IMR-90 (cell line): ENCODE results near the gene EFNA5. TPM values are rescaled to one million over a fixed set of nuclear protein-coding genes. Genes with fewer than 3 reads are reported as not detected.

Experiments
- ATAC-seq: fragments of 200-7000 bp; cut with Tn5 transposase; 2 replicates; pipeline ENCODE4 v1.9.1; 2020; ENCODE audit warnings: low read depth, mild to moderate bottlenecking, moderate library complexity
- BruUV-seq: library from RNA; stranded (reverse); fragments of 400-500 nt; replicated peaks from 2 replicates; lab custom pipeline; 2021; lab: Mats Ljungman, UMichigan
- CTCF ChIA-PET: fragments of 300-600 bp; formaldehyde crosslinking; extraction: SDS; loops from one replicate; lab custom pipeline; 2021; ENCODE audit warnings: antibody characterized with exemption; lab: Yijun Ruan, JAX
- POLR2A ChIA-PET: fragments of 300-600 bp; sonication (Branson Sonifier 250); formaldehyde crosslinking; loops from one replicate; lab custom pipeline; 2022; ENCODE audit warnings: antibody characterized with exemption; ENCODE audit not compliant: unreplicated experiment; lab: Charles Lee
- DNase-seq: peaks from one replicate; pipeline ENCODE4 v3.0.0; 2013
- H2AFZ ChIP-seq: replicated peaks from 2 replicates; pipeline ENCODE3; 2013; ENCODE audit warnings: low read length, mild to moderate bottlenecking; ENCODE audit not compliant: poor library complexity
- H2AK5ac ChIP-seq: 2 replicates; pipeline ENCODE4 v1.6.1; 2013; ENCODE audit warnings: low read depth, low read length, inconsistent platforms
- H2AK9ac ChIP-seq: replicated peaks from 2 replicates; pipeline ENCODE3; 2013; ENCODE audit warnings: mild to moderate bottlenecking, low read depth, low read length, moderate library complexity; ENCODE audit not compliant: poor library complexity
- H2BK120ac ChIP-seq: 2 replicates; pipeline ENCODE4 v1.6.1; 2013; ENCODE audit warnings: low read depth, low read length, inconsistent platforms
- H2BK15ac ChIP-seq: 3 replicates; pipeline ENCODE4 v1.6.1; 2013; ENCODE audit warnings: low read depth, low read length, inconsistent platforms
- H2BK20ac ChIP-seq: 2 replicates; pipeline ENCODE4 v1.6.1; 2013; ENCODE audit warnings: low read depth, mild to moderate bottlenecking, inconsistent platforms, low read length, moderate library complexity
- H2BK5ac ChIP-seq: 2 replicates; pipeline ENCODE4 v1.6.1; 2013; ENCODE audit warnings: mild to moderate bottlenecking, low read depth, low read length, inconsistent platforms; ENCODE audit not compliant: poor library complexity, severe bottlenecking
- H3K14ac ChIP-seq: replicated peaks from 2 replicates; pipeline ENCODE4 v1.6.1; 2013; ENCODE audit warnings: low read depth, low read length, inconsistent platforms
- H3K18ac ChIP-seq: 2 replicates; pipeline ENCODE4 v1.6.1; 2013; ENCODE audit warnings: low read depth, low read length, control low read depth
- H3K23ac ChIP-seq: 2 replicates; pipeline ENCODE4 v1.6.1; 2013; ENCODE audit warnings: low read depth, low read length, inconsistent platforms
- H3K27ac ChIP-seq: 2 replicates; pipeline ENCODE4 v1.5.1; 2013; ENCODE audit warnings: mild to moderate bottlenecking, control low read depth, low read length; ENCODE audit not compliant: insufficient read depth
- H3K27me3 ChIP-seq: 2 replicates; pipeline ENCODE4 v1.6.1; 2013; ENCODE audit warnings: low read length; ENCODE audit not compliant: control insufficient read depth, insufficient read depth
- H3K36me3 ChIP-seq: 2 replicates; pipeline ENCODE4 v1.6.1; 2013; ENCODE audit warnings: low read length, mixed read lengths; ENCODE audit not compliant: control insufficient read depth, insufficient read depth
- H3K4ac ChIP-seq: 2 replicates; pipeline ENCODE4 v1.6.1; 2013; ENCODE audit warnings: low read depth, low read length, inconsistent platforms
- H3K4me1 ChIP-seq: 2 replicates; pipeline ENCODE4 v1.6.1; 2013; ENCODE audit warnings: low read length, mixed read lengths; ENCODE audit not compliant: control insufficient read depth, insufficient read depth
- H3K4me2 ChIP-seq: 2 replicates; pipeline ENCODE4 v1.6.1; 2013; ENCODE audit warnings: low read depth, mild to moderate bottlenecking, control low read depth, low read length, moderate library complexity
- H3K4me3 ChIP-seq: 2 replicates; pipeline ENCODE4 v1.5.1; 2013; ENCODE audit warnings: low read depth, mild to moderate bottlenecking, control low read depth, low read length, moderate library complexity; ENCODE audit not compliant: insufficient read depth
- H3K56ac ChIP-seq: 2 replicates; pipeline ENCODE4 v1.6.1; 2013; ENCODE audit warnings: low read length, inconsistent platforms; ENCODE audit not compliant: insufficient read depth; ENCODE audit errors: extremely low read depth
- H3K79me1 ChIP-seq, 2 experiments: 2 replicates each; pipeline ENCODE4 v1.6.1; 2013; ENCODE audit warnings: low read length in 2 of 2, inconsistent platforms in 1 of 2, low read depth in 1 of 2
- H3K9ac ChIP-seq: 2 replicates; pipeline ENCODE4 v1.6.1; 2013; ENCODE audit warnings: low read depth, low read length, control low read depth
- H3K9me1 ChIP-seq: 2 replicates; pipeline ENCODE4 v1.6.1; 2013; ENCODE audit warnings: low read length, inconsistent platforms; ENCODE audit not compliant: insufficient read depth
- H3K9me3 ChIP-seq: 2 replicates; pipeline ENCODE4 v1.6.1; 2013; ENCODE audit warnings: low read length; ENCODE audit not compliant: control insufficient read depth, insufficient read depth
- H4K20me1 ChIP-seq: 2 replicates; pipeline ENCODE4 v1.6.1; 2013; ENCODE audit warnings: low read length, inconsistent platforms; ENCODE audit not compliant: insufficient read depth
- H4K5ac ChIP-seq: 2 replicates; pipeline ENCODE4 v1.6.1; 2013; ENCODE audit warnings: mild to moderate bottlenecking, low read depth, low read length, control low read depth
- H4K8ac ChIP-seq, 2 experiments: 2 replicates each; pipeline ENCODE4 v1.6.1; 2013; ENCODE audit warnings: low read depth in 2 of 2, low read length in 2 of 2, control low read depth in 1 of 2, inconsistent platforms in 1 of 2
- H4K91ac ChIP-seq: 2 replicates; pipeline ENCODE4 v1.6.1; 2013; ENCODE audit warnings: low read depth, low read length, inconsistent platforms; ENCODE audit not compliant: insufficient read depth
- BHLHE40 ChIP-seq: fragments of 150-350 bp; IDR thresholded peaks from 2 replicates; pipeline ENCODE4 v1.6.1; 2016; ENCODE audit warnings: mild to moderate bottlenecking, low read depth, low read length
- CEBPB ChIP-seq: IDR thresholded peaks from 2 replicates; pipeline ENCODE4 v1.6.1; 2012; ENCODE audit warnings: low read depth, low read length, improper control_type of control experiment
- CHD1 ChIP-seq: IDR thresholded peaks from 2 replicates; pipeline ENCODE4 v1.6.1; 2012; ENCODE audit warnings: low read depth, low read length, improper control_type of control experiment
- CTCF ChIP-seq: conservative IDR thresholded peaks from 2 replicates; pipeline ENCODE4 v1.5.1; 2012; ENCODE audit warnings: mild to moderate bottlenecking, low read depth, low read length, improper control_type of control experiment
- ELK1 ChIP-seq: fragments of 150-350 bp; IDR thresholded peaks from 2 replicates; pipeline ENCODE4 v1.6.1; 2016; ENCODE audit warnings: low read depth, mild to moderate bottlenecking, low read length, moderate library complexity, borderline replicate concordance
- FOS ChIP-seq: fragments of 150-350 bp; IDR thresholded peaks from 2 replicates; pipeline ENCODE4 v1.6.1; 2016; ENCODE audit warnings: low read depth, low read length
- MAZ ChIP-seq: IDR thresholded peaks from 2 replicates; pipeline ENCODE4 v1.6.1; 2012; ENCODE audit warnings: low read depth, mild to moderate bottlenecking, low read length, improper control_type of control experiment, moderate library complexity, borderline replicate concordance
- RAD21 ChIP-seq: IDR thresholded peaks from 2 replicates; pipeline ENCODE4 v1.6.1; 2012; ENCODE audit warnings: low read length, improper control_type of control experiment
- RCOR1 ChIP-seq: IDR thresholded peaks from 2 replicates; pipeline ENCODE4 v1.6.1; 2012; ENCODE audit warnings: mild to moderate bottlenecking, low read length, improper control_type of control experiment; ENCODE audit not compliant: insufficient replicate concordance
- WGBS, 2 experiments: methylation state at CpG; one replicate each; pipeline versions ENCODE4 v1.1.5 to v1.1.7; 2013; ENCODE audit warnings: missing lambda C conversion rate in 2 of 2; ENCODE audit not compliant: insufficient read length in 1 of 2; ENCODE audit errors: extremely low coverage in 2 of 2; 5-methylcytosine and 5-hydroxymethylcytosine counted together
- dilution Hi-C: fragments of 300-500 bp; cut with HindIII; formaldehyde crosslinking; loops from one replicate; pipeline ENCODE4 v1.14.3; 2018; ENCODE audit warnings: low sequenced_read_pairs; ENCODE audit not compliant: unreplicated experiment
- in situ Hi-C: fragments of 300-500 bp; cut with MboI; formaldehyde crosslinking; loops from 3 replicates; pipeline ENCODE4 v1.14.3; 2019; ENCODE audit warnings: low sequenced_read_pairs, inconsistent platforms, mixed read lengths
- intact Hi-C: fragments of 100-400 bp; cut with micrococcal nuclease; formaldehyde crosslinking; loops from 2 replicates; pipeline ENCODE4 v1.10.0; 2022
- polyA plus RNA-seq, 3 experiments: library from polyadenylated mRNA; depleted of rRNA; stranded (reverse); fragments of >200 nt; gene quantifications; 2 replicates each; pipeline ENCODE4 v1.2.3, GENCODE V29; 2012; ENCODE audit warnings: low replicate concordance in 1 of 3
- total RNA-seq: library from RNA; depleted of rRNA; stranded (reverse); fragments of >200 nt; gene quantifications from 2 replicates; pipeline ENCODE4 v1.2.3, GENCODE V29; 2012
- TF ChIP-seq, protein P1 (sequence below): fragments of 150-350 bp; IDR thresholded peaks from 2 replicates; pipeline ENCODE4 v1.6.1; 2017; ENCODE audit warnings: mild to moderate bottlenecking, antibody characterized with exemption, low read length, low read depth

EFNA5 gene
- total and polyA plus RNA-seq, 2 of the 4 experiments (the other 2 are of a cell fraction), result 1.5 to 1.6 TPM

DNA sequence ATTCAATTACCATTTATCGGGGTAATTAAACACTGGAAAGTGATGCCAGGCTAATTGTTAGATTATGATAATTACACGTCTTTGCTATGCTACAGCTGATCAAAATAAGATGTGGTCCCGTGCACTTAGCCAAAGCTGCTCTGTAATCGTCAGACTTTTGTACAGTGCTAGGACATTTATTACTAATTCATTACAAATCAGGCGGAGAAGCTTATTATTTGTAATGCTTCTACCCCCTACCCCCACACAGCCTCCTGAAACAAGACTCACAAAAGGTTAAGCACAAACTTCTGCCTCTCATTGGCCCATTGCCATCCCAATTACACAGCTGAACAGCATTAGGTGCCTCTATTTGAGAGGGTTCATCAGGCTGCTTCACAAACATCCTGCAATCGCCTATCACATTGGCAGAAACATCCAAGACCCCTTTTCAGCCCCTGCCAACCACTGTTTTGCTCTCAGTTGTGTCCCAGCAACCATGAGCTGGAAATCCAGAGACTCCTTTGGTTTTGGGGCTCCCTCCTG lies 232.7 kb downstream of the EFNA5 start:
- no peak overlapping the region for H3K9ac ChIP-seq
- no peak overlapping the region for H2AK5ac ChIP-seq
- no peak overlapping the region for H2BK15ac ChIP-seq
- H4K5ac ChIP-seq, result no peak overlapping the region
- WGBS, 2 experiments, result 100% methylated on average over 2 of the region's 6 CpGs; no CpG with 5 or more reads in 1 of the 2 experiments
- CTCF ChIA-PET, result interaction anchor here (1.0 kb wide), 1 partner anchor 13 kb away, joined by 3 read pairs; no protein-coding TSS in a partner anchor
- H3K4ac ChIP-seq, result no peak overlapping the region
- no peaks in the 10 kb centered on the region for H4K20me1 ChIP-seq
- in situ Hi-C loops (no loop called here), dilution Hi-C loops (no loop called here), intact Hi-C loops (no loop called here)
- H3K56ac ChIP-seq, result no peak overlapping the region
- peaks cover 4% of the 10 kb centered on the region; the same call in 1 of the 2 replicates for H3K9me3 ChIP-seq
- BruUV-seq, result no TSS peak
- H4K91ac ChIP-seq, result no peak overlapping the region
- no peak for TF ChIP-seq RCOR1
- TF ChIP-seq, protein P1, sequence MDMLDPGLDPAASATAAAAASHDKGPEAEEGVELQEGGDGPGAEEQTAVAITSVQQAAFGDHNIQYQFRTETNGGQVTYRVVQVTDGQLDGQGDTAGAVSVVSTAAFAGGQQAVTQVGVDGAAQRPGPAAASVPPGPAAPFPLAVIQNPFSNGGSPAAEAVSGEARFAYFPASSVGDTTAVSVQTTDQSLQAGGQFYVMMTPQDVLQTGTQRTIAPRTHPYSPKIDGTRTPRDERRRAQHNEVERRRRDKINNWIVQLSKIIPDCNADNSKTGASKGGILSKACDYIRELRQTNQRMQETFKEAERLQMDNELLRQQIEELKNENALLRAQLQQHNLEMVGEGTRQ, result no peak
- TF ChIP-seq MAZ, result no peak
- TF ChIP-seq RAD21, result no peak
- no peak for TF ChIP-seq CEBPB
- no peak for TF ChIP-seq CTCF
- no peak for TF ChIP-seq CHD1
- TF ChIP-seq BHLHE40, result no peak
- no peak for TF ChIP-seq FOS
- no peak for TF ChIP-seq ELK1
- H3K4me3 ChIP-seq, result no peak overlapping the region
- no peak overlapping the region for H2AFZ ChIP-seq
- no peak overlapping the region for H3K14ac ChIP-seq
- H2BK5ac ChIP-seq, result no peak overlapping the region
- H3K79me1 ChIP-seq, result no peaks in the 10 kb centered on the region
- no peak overlapping the region for H4K8ac ChIP-seq
- ATAC-seq, result no peak
- DNase-seq, result no peak
- H3K9me1 ChIP-seq, result no peaks in the 10 kb centered on the region
- no peak overlapping the region for H2AK9ac ChIP-seq
- H2BK120ac ChIP-seq, result no peak overlapping the region
- no peaks in the 10 kb centered on the region for H3K27me3 ChIP-seq
- POLR2A ChIA-PET, result no interaction called here
- no peak overlapping the region for H3K4me2 ChIP-seq
- H3K27ac ChIP-seq, result no peak overlapping the region
- no peak overlapping the region for H2BK20ac ChIP-seq
- H3K4me1 ChIP-seq, result no peaks in the 10 kb centered on the region
- no peak overlapping the region for H3K23ac ChIP-seq
- H3K18ac ChIP-seq, result no peak overlapping the region
- no peaks in the 10 kb centered on the region for H3K36me3 ChIP-seq
